ENCODE results near the gene MAL.
A peak's percentile ranks its signal among the peaks of the same experiment; 100 is the strongest.

Gene MAL

DNA sequence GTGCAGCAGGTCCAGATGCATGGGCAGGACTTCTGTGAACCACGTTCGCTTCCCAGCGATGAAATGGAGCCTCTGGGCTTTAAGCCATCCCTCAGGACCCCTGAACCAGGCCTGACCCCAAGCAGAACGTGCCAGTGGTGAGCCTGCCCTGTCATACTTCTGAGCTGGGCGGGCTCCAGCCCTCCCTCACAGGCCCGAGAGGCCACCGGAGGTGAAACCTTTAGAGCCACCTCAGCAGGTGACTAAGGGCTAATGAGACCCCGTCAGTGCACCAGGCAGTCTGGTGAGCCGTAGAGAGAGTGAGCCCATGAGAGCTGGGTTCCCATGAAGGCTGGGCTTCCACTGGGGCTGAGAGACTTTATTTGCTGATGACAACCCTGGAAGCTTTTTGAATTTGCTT lies 8.9 kb upstream of the MAL start:
- DNase-seq (ENCODE audit: low read depth in 2 of 2): no peak

DNA sequence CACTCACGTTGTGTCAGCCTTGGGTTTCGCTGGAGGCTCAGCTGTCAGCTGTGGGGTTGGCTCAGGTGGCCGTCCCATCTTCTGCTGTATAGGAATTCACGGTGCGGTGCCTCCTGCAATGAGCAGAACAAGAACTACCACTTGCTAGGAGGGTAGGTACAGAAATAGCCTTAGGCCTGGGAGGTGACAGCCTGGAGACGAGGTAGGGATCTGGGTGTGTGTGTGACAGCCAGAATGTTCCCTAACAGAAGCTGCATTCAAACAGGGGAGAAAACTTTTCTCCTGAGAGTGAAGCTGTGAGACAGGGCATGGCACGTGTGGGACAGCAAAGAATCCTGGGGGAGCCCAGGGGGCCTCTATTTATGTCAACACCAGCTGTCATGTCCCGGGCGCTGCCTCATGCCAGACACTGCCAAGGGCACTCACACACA lies 8.4 kb upstream of the MAL start:
- no peak for DNase-seq (ENCODE audit: low read depth in 2 of 2)

DNA sequence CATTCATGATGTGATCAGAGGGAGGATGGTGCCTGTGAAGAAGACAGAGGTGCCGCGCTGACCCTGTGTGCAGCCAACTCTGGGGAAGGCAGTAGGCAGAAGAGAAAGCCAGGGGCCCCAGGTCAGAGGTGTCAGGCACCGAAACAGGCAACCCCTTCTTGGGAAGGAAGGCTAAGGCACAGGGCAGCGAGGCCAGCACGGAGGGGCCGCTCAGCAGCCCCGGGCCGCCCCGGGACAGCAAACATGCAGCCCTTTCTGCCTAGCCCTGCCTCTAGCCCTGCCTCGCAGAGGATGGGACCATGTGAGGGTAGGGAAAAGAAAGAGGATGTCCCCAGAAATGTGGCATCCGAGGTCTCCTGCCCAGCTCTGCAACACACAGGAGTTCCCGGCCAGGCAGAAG lies 7.7 kb upstream of the MAL start:
- DNase-seq (ENCODE audit: low read depth in 2 of 2): no peak

DNA sequence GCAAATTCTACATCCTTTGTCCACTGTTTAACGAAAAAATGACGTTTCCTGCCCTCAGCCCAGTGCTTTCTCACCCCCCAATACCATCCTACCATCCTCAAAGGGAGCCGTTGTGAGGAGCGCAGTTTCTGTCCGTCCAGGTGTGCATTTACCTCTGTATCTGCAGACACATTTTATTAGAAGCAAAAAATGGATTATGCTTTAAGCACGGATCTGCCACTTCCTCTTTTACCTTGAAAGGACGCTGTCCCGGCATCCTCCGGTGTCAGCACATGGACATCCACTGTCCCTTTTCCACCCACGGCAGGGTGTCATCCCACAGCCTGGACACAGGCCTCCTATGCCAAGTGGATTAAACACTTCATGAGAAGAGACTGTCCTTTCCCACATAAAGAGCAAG lies 7.2 kb upstream of the MAL start:
- DNase-seq (ENCODE audit: low read depth in 2 of 2): no peak

DNA sequence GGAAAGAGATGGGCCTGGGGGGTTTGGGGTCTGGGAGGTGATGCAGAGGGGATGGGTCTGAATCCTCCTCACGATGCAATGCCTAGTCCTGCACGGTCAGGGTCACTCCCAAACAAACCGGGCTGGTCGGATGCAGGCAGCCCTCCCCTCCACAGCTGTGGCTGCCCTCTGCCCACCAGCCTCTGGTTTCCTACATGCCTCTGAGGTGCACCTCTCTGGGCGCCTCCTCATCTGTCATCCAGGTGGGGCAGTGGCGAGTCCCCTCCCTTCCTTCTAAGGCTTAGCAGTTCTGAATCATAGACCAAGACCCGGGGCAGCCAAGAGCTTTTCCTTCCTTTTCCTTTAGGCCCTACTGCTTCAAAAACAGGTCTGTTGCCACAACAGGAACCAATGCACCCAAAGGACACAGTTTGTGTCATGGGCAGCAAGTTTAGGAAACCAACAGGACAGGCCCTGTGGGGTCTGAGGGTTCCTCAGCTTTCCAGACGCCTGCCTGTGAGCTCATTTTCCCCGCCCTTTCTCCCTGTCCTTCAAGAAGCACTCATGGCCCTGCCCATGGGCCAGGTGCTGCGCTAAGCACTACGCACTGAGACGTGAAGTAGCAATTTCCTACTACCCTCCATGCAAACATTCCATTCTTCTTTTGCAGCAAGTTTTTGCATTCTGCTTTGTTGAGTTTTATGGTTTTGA lies 6.5 kb upstream of the MAL start:
- DNase-seq (ENCODE audit: low read depth in 2 of 2): no peak

DNA sequence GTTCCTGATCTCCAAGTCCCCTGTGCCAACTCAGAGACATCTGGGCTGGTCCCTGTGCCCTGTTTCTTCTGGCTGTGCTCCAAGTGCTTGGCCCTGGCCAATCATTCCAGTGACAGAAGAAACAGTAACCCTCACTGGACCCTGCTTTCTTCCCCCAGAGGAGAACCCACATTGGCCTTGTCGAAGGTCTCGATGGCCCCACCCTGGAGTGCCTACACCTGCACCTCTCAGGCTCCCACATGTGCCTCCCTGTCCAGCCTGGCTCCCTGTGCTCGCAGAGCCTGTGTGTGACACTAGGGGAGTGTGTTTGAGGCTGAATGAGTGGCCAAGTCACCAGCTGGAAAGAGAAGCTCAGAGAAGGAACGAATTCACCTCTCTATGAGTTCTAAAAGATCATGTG lies 5.9 kb upstream of the MAL start:
- DNase-seq (ENCODE audit: low read depth in 2 of 2): no peak

DNA sequence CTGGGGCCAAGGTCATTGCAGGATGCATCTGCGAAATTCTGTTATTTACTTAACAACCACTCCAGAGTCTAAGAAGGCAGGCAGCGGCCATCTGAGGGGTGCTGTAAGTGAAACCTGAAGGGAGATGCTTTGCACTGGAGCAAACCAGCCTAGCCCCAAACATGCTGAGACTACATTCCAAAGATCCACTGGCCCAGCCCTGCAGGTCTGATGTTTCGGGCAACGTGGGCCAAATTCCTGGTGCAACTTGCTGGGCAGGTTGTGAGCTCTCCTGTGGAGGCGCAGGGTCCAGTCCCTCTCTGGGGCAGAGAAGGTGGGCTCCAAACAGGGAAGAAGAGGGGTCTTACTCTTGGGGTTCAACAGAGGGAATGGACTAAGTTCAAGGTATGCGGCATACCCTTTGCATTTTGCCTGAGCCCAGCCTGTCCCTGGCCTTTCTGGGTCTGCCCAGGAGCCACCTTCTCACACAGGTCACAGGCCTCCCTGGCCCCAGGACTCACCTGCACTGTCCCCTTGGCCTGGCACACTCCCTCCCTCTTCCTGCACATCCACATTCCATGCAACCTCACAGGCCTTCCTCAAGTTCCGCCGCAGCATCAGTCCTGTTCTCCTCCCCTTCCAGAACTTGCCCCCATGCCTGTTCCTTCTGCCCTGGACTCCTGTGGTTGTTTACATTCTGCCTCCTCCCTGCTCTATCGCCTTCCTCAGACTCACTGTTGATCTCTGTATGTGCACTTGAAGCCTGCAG lies 5.1 kb upstream of the MAL start:
- no peak for DNase-seq (ENCODE audit: low read depth in 2 of 2)

DNA sequence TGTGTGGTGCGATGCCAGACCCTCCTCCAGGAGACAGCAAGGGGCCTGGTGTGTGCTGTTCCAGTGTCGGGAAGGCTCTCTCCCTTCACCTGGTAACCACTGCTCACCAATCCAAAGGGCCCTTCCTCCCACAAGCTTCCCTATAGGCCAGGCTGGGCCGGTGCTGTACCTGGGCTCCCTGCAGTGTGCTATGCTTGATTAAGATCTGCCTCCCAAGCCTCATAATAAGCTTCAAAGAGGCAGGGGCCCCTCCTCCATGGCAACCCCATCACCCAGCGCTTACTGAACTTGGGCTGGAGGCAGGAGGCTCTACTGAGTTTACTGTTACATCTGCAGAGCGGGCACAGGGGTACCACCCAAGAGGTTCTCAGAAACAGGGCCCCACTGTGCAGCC lies 4.5 kb upstream of the MAL start:
- no peak for DNase-seq (ENCODE audit: low read depth in 2 of 2)

DNA sequence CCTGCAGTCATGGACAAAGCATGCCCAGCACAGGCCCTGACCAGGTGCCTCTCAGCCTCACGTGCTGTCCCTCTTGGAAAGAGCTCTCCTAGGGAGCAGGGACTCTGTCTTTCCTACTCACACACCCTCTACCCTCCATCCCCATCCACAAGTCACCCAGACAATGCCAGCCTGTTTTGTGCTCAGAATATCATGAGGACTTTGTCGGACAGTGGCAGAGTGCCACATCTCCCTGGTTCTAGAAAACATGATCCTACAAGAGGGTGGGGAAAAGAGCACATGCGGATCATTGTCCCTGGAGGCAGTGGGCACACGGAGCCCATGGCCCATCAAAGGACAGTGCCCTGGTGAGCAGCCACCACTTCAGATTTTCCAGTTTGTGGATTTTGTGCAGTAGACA lies 3.7 kb upstream of the MAL start:
- no peak for DNase-seq (ENCODE audit: low read depth in 2 of 2)

DNA sequence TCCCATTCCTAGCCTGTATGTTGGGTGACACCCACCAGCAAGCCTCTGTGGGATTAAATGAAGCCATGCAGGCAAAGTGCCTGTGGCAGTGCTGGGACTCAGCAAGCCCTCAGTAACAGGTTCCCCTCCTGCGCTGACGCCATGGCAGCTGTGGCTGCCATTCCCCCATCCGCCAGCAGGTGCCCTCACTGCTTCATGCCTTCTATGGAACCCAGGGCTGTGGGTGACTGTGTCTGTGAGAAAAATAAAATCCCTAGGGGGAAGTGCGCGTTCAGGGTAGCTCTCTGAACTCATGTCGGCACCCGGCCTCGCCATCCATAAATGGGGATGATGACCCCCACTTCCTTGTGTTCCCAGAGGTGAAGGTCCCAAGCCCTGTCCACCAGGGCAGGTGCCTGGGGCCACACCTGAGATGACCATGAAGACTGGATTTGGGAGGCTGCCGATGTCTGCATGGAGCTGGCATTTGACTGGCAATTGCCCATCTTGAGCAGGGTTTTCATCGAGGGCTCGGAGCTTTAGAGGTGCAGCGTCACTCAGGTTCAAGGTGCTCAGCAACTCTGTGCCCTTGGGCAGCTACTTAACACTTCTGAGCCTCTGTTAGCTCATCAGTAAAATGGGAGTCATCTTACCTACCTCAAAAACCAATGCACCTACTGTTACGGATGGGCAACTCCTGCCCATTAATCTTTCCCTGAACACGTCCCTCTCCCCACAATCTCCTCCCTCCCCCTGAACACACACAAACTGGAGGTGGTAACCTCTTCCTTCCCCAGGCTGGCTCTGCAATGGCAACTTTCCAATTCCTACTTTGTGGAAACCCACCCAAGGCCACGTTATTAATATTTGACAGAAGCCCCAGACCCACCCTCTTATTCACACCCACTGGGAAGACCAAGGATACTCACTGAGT lies 2.9 kb upstream of the MAL start:
- peak; percentile 67 to 77 for DNase-seq (ENCODE audit: low read depth in 2 of 2)

DNA sequence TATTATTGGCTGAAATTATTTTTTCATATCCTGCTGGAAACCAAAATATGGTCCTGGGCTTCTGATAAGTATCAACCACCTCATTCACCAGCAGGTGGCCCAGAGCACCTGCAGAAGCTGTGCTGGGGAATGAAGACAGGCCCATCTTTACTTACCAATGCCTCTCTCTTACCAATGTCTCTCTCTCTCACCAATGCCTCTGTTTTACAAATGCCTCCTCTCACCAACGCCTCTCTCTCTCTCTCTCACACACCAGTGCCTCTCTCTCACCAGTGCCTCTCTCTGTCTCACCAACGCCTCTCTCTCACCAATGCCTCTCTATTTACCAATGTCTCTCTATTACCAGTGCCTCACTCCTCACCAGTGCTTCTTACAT lies 2.3 kb upstream of the MAL start:
- peak in 1 of 2 donors; percentile 27 for DNase-seq (ENCODE audit: low read depth in 2 of 2)

DNA sequence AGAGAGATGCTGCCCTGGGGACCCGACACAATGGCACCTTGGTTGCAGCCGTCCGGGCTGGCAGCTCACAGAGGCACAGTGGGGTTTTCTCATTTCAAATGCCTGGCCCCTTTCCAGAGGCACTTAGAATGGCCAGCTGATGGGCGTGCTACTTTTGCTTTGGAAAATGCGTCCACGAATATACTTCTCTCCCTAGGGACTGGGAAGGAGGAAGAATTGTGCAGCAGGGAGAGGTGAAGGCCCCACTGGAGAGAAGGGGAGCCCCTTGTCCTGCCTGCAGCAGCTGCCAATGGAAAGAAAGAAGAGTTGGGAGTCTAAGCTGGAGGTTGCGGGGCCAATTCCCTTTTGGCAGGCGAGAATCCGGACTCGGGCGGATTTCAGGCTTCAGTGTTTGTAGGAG lies 1.1 kb upstream of the MAL start:
- no peak for DNase-seq (ENCODE audit: low read depth in 2 of 2)

DNA sequence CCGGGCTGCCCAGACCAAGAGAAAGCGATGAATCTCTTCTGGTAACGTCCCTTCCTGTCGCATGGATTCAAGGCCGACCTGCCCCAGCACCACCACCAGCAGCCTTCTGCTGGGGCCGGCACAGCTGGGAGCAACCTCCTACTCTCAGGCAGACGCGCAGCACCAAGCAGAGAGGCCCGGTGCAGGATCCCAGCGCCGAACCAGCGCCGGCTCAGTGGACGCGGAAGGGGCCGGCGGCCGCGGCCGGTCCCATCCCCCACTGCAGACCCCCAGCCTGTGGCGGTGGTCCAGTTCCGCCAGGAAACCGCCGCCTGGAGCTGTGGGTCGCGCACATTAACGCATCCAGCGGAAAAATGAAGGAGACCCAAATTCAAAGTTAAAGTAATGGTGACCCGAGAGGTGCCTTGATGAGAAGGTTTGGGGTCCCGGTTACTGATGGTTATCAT lies 525 bp upstream of the MAL start:
- DNase-seq (ENCODE audit: low read depth in 2 of 2): no peak

DNA sequence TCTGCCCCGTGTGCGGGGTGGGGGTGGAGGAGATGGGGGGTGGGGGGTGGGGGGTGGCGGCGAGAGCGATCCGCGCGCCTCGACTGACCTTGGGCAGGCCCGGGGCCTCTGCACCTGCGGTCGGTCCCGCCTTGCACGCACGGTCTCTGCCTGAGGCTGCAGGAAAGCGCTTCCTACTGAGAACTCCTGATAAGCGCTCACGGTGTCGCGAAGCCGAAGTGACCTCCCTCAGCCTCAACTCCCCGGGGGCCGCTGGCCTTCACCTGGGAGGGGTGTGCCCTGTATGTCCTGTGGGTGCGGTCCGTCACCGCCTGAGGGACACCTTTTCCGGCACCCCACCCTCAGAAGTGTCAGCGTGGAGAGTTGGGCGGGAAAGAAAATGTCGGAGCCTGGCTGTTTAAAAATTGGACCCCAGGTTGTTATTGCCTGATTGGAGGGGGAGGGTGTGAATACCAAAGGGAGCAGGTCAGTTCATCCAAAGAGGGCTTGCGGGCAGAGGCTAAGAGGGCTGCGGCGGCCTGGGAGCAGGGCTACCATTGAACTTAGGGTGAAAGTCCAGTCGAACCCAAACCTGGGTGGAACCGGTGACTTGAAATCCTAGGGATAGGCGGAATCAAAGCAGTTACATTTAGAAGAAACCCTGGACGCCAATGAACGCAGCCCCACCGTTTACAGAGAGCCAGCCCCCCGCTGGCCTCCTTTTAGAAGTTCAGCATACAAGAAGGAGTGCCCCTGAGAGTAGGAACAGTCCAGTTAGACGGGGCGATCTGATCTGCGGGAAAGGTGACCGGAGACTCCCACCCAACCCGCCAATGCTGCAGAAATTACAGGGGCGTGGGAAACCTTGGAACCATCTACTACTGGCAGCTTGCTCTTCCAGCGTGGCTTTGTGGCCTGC lies 1.2 kb downstream of the MAL start:
- DNase-seq (ENCODE audit: low read depth in 2 of 2): no peak

DNA sequence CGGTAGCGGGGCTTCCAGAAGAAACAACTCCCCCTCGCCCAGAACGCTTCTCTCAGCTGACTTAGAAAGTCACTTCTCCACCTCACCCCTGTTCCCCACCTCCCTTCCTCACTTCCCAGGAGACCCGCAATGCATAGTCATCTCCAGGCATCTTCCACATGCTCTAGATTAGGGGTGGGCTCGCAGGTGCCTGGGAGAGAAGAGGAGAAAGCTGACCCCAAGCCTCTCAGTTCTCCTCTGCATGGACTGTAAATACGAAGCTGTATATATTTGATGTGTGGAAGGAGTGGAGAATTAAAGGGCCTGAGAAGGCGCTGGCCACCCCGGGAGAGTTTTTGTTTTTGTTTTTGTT lies 1.8 kb downstream of the MAL start:
- DNase-seq (ENCODE audit: low read depth in 2 of 2): no peak

DNA sequence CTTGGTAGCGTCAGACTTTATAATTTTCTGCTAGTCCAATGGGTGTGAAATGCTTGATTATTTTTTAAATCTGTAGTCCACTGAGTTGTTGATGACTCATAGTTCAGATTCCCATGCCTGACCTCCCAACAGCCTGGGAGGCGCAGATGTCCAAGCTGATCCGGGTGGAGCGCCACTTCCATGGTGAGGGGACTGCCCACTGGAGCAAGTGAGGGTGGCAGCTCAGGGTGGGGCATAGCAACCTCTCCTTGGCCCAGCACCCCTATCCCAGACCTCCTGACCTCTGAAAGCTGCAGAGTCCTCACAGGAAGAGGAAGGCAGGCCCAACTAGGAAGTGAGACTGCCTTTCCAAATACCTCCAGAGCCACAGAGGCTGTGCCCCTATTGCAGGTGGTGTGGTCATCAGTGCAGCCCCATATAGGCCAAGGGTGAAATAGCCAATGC lies 4.4 kb downstream of the MAL start:
- no peak for DNase-seq (ENCODE audit: low read depth in 2 of 2)

DNA sequence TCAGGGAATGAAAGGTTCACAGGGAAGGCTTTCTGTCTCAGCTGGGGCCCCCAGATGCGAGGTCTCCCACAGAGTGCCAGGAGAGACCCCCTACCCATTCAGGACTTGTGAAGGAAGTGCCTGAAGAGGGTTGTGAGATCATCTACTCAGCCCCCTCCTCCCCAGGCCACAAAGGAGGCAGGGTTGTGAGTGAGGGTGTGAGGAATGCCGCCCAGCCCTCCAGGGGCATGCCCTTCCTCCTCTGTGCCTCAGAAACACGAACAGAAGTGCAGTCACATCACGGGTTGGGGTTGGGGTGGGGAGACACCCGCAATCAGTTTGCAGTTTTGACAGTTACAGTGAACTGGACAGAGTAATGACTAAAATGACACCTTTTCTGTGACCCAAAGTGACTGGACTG lies 5.0 kb downstream of the MAL start:
- no peak for DNase-seq (ENCODE audit: low read depth in 2 of 2)

DNA sequence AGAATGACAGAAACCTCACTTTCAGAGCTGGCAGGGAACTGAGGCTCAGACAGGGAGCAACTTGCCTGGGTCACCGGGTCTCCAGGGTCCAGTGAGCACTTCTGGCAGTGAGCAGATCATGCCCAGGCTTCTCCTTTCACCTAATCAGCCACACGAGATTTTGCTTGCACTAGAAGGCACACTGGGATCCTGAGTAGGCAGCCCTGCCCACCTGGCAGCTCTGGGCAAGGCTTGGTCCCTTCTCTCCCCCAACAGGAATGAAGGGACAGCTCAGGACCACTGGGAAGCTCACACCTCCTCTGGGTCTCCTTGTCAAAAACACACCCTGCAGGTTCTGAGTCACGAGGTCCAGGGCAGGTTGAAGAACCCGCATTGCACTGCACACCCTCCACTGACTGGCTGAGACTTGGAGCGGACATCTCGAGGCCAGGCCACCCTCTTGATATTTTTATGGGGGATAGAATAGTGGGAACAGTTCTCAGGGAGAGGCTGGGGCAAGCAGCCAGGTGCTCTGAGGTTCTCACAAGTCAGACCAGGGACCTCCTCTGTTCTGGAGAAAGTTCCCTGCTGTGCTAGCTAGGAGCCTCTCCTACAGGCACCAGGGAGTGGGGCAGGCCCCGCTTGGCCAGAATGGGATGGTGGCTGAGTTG lies 5.7 kb downstream of the MAL start:
- DNase-seq (ENCODE audit: low read depth in 2 of 2): no peak

DNA sequence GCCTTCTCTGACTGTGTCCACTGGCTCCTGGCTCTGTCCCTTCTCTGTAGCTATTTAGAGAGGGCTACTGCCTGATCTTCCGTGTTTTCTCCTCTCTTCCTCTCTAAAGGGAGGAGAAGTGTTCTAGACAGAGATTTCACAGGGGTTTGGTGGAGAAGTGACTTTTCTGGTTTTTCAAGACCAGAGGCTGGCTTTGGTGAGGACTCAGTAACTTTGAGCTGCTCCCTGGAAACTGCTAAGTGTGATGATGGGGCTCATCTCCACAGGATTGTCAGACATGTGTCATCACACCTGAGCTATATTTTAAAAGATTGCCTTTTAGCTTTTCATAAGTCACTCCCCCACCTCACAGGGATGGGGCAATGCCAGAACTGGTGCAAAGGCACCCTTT lies 6.2 kb downstream of the MAL start:
- DNase-seq (ENCODE audit: low read depth in 2 of 2): no peak

DNA sequence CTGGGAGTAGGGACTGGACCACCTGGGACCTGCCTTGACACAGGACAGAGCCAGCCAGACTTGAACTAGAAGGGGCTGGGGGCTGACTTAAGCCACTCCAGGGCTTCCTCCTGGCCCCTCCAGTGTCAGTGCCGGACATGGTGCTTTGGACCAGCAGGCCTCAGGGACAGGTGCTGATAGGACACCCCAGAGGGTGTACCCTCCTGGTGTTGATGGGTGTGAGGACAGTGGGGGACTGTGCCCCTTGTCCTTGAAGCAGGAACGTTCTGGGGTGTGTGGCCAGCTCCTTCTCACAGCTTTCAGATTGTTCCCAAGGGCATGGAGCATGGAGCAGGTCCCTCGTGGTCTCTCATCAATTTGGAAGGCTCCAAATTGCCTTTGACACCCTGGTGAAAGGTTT lies 6.8 kb downstream of the MAL start:
- DNase-seq (ENCODE audit: low read depth in 2 of 2): no peak
